Fibroblast of lung (primary cell): ENCODE data around the gene FANCL. TPM values are rescaled to one million over a fixed set of nuclear protein-coding genes. Genes with fewer than 3 reads are reported as not detected.

Experiments used
- DNase-seq, 2 donors: peaks; one replicate each; pipeline versions ENCODE4 v3.0.0 to v3.0.0-alpha.2; 2010; ENCODE audit warnings: low read depth in 2 of 2
- H2AFZ ChIP-seq: 2 replicates; pipeline ENCODE4 v1.5.1; 2012; ENCODE audit warnings: low read length, control low read depth, inconsistent platforms
- H3K27ac ChIP-seq: 2 replicates; pipeline ENCODE4 v1.5.1; 2011; ENCODE audit warnings: low read length, control low read depth; ENCODE audit not compliant: insufficient read depth
- H3K27me3 ChIP-seq: 2 replicates; pipeline ENCODE4 v1.5.1; 2011; ENCODE audit warnings: mild to moderate bottlenecking, low read length; ENCODE audit not compliant: control insufficient read depth, insufficient read depth
- H3K36me3 ChIP-seq: 2 replicates; pipeline ENCODE4 v1.5.1; 2011; ENCODE audit warnings: low read length; ENCODE audit not compliant: control insufficient read depth, insufficient read depth
- H3K4me1 ChIP-seq: 2 replicates; pipeline ENCODE4 v1.5.1; 2011; ENCODE audit warnings: low read length; ENCODE audit not compliant: control insufficient read depth, insufficient read depth; ENCODE audit errors: extremely low read depth
- H3K4me2 ChIP-seq: 2 replicates; pipeline ENCODE4 v1.5.1; 2011; ENCODE audit warnings: low read length, control low read depth; ENCODE audit not compliant: insufficient read depth; ENCODE audit errors: extremely low read depth
- H3K4me3 ChIP-seq, 4 experiments: fragments of 200-600 bp in 1 of 4; sonication (generic) in 1 of 4; replicated peaks in 1 of 4; 2 replicates each; pipeline ENCODE4 v1.5.1; 2011 to 2016; ENCODE audit warnings: low read length in 4 of 4, low read depth in 3 of 4, mild to moderate bottlenecking in 3 of 4, control low read depth in 2 of 4, inconsistent platforms in 1 of 4, mixed read lengths in 1 of 4; ENCODE audit not compliant: insufficient read depth in 1 of 4; ENCODE audit errors: control extremely low read depth in 1 of 4
- H3K79me2 ChIP-seq: 2 replicates; pipeline ENCODE4 v1.5.1; 2012; ENCODE audit warnings: mild to moderate bottlenecking, low read length, inconsistent platforms; ENCODE audit not compliant: control insufficient read depth, insufficient read depth
- H3K9ac ChIP-seq: 2 replicates; pipeline ENCODE4 v1.5.1; 2011; ENCODE audit warnings: mild to moderate bottlenecking, low read length, control low read depth; ENCODE audit not compliant: insufficient read depth
- H3K9me3 ChIP-seq: 2 replicates; pipeline ENCODE4 v1.5.1; 2012; ENCODE audit warnings: low read depth, low read length; ENCODE audit not compliant: control insufficient read depth, insufficient read depth
- H4K20me1 ChIP-seq: 2 replicates; pipeline ENCODE4 v1.5.1; 2011; ENCODE audit warnings: low read length; ENCODE audit not compliant: control insufficient read depth, insufficient read depth; ENCODE audit errors: extremely low read depth
- CTCF ChIP-seq, 2 donors: IDR thresholded peaks in 1 of 2; conservative IDR thresholded peaks in 1 of 2; 1 replicate in 1 of 2; 2 replicates in 1 of 2; pipeline ENCODE4 v1.5.1; 2011 to 2012; ENCODE audit warnings: low read length in 2 of 2, control low read depth in 1 of 2, inconsistent platforms in 1 of 2, low read depth in 1 of 2, mild to moderate bottlenecking in 1 of 2
- EZH2 ChIP-seq: IDR thresholded peaks from 2 replicates; pipeline ENCODE4 v1.5.1; 2012; ENCODE audit warnings: low read length, control low read depth, mild to moderate bottlenecking; ENCODE audit errors: missing control alignments
- polyA plus RNA-seq, 2 donors: library from polyadenylated mRNA; depleted of rRNA in 1 of 2; stranded (reverse) in 1 of 2; unstranded in 1 of 2; fragments of >200 nt; gene quantifications; 2 replicates each; pipeline ENCODE4 v1.2.1, GENCODE V29; 2011 to 2012; ENCODE audit warnings: missing spikeins in 1 of 2
- total RNA-seq: library from RNA; depleted of rRNA; stranded (reverse); fragments of >200 nt; gene quantifications from 2 replicates; pipeline ENCODE4 v1.2.1, GENCODE V29; 2014

Gene FANCL
- total and polyA plus RNA-seq, 2 donors (not counting 1 experiment from before 2014, with no cell fraction given): 15.2 to 19.7 TPM

GRCh38 chr2:58158481-58158880 lies 82.6 kb downstream of the FANCL start:
- peak; percentile 30 to 37 for DNase-seq
- no peak overlapping the region for H3K27ac ChIP-seq
- no peak overlapping the region for H3K4me3 ChIP-seq
- H3K4me1 ChIP-seq: no peaks in the 10 kb centered on the region
- no peaks in the 10 kb centered on the region for H3K9me3 ChIP-seq
- H4K20me1 ChIP-seq: no peaks in the 10 kb centered on the region
- no peak overlapping the region for H2AFZ ChIP-seq
- no peaks in the 10 kb centered on the region for H3K79me2 ChIP-seq
- TF ChIP-seq EZH2: no peak
- TF ChIP-seq CTCF (conservative IDR thresholded peaks at IDR 0.05 in 1 of 2, IDR thresholded peaks at IDR 0.05 in 1 of 2; ENCODE audit: low read depth in 1 of 2, low read length in 2 of 2): no peak
- no peak overlapping the region for H3K9ac ChIP-seq
- H3K4me2 ChIP-seq: no peak overlapping the region
- no peaks in the 10 kb centered on the region for H3K36me3 ChIP-seq
- H3K27me3 ChIP-seq: no peaks in the 10 kb centered on the region

GRCh38 chr2:58157754-58158153 lies 83.4 kb downstream of the FANCL start:
- H3K4me1 ChIP-seq: no peaks in the 10 kb centered on the region
- peak in 1 of 2 donors; percentile 18 for DNase-seq
- H2AFZ ChIP-seq: no peak overlapping the region
- no peak overlapping the region for H3K4me3 ChIP-seq
- H3K36me3 ChIP-seq: no peaks in the 10 kb centered on the region
- H3K9ac ChIP-seq: no peak overlapping the region
- no peaks in the 10 kb centered on the region for H3K9me3 ChIP-seq
- no peaks in the 10 kb centered on the region for H3K27me3 ChIP-seq
- TF ChIP-seq CTCF (conservative IDR thresholded peaks at IDR 0.05 in 1 of 2, IDR thresholded peaks at IDR 0.05 in 1 of 2; ENCODE audit: low read depth in 1 of 2, low read length in 2 of 2): no peak
- no peak for TF ChIP-seq EZH2
- no peak overlapping the region for H3K4me2 ChIP-seq
- no peaks in the 10 kb centered on the region for H3K79me2 ChIP-seq
- no peak overlapping the region for H3K27ac ChIP-seq
- H4K20me1 ChIP-seq: no peaks in the 10 kb centered on the region

DNA sequence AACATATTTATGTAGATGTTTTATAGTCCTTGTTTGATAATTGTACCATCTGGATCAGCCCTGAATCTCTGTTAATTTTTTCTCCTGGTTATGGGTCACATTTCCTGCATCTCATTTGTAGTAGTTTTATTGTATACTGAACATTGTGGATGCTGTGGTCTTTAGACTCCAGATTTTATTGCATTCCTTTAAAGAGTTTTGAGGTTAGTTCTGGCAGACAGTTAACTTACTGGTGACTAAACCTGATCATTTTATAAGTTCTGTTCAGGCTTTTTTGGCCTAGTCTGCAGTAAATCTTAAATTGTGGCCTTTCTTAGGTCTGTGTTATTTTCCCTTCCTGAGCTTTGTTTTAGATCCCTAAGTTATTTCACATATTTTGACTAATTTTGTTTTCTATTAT lies 84.3 kb downstream of the FANCL start:
- Histone ChIP-seq H3K4me2 (no peak overlapping the region), H3K4me1 (no peaks in the 10 kb centered on the region), H3K4me3 (no peak overlapping the region), H2AFZ (no peak overlapping the region), H4K20me1 (no peaks in the 10 kb centered on the region), H3K27ac (no peak overlapping the region), H3K36me3 (no peaks in the 10 kb centered on the region), H3K27me3 (no peaks in the 10 kb centered on the region), H3K9me3 (no peaks in the 10 kb centered on the region), H3K9ac (no peak overlapping the region), H3K79me2 (no peaks in the 10 kb centered on the region)
- DNase-seq: peak in 1 of 2 donors; percentile 83
- TF ChIP-seq CTCF (conservative IDR thresholded peaks at IDR 0.05 in 1 of 2, IDR thresholded peaks at IDR 0.05 in 1 of 2; ENCODE audit: low read depth in 1 of 2, low read length in 2 of 2) (no peak), EZH2 (no peak)
